GM12891 (cell line): ENCODE results near the gene SH3GL2.

Source experiments
- POLR2A ChIP-seq: IDR thresholded peaks from 2 replicates; pipeline ENCODE4 v1.6.1; 2011; ENCODE audit warnings: low read depth, low read length, control low read depth
- POLR2AphosphoS5 ChIP-seq: IDR thresholded peaks from 2 replicates; pipeline ENCODE4 v1.6.1; 2011; ENCODE audit warnings: low read depth, low read length, control low read depth
- TAF1 ChIP-seq: IDR thresholded peaks from 2 replicates; pipeline ENCODE4 v1.6.1; 2011; ENCODE audit warnings: low read depth, low read length, control low read depth

GRCh38 chr9:17764306-17764705 lies 185.4 kb downstream of the SH3GL2 start:
- TF ChIP-seq POLR2A (no peak), POLR2AphosphoS5 (no peak), TAF1 (no peak)
